H9 (cell line): ENCODE results near the gene IQGAP2. TPM values are rescaled to one million over a fixed set of nuclear protein-coding genes. Genes with fewer than 3 reads are reported as not detected.

Source experiments
- DNase-seq: peaks from one replicate; pipeline ENCODE4 v3.0.0-alpha.2; 2017
- H2AFZ ChIP-seq: one replicate; pipeline ENCODE4 v1.6.1; 2013; ENCODE audit warnings: mild to moderate bottlenecking, low read length, control low read depth, moderate library complexity
- H2AK5ac ChIP-seq: 2 replicates; pipeline ENCODE4 v1.6.1; 2013; ENCODE audit warnings: low read length, control low read depth, mixed read lengths; ENCODE audit not compliant: insufficient read length
- H2BK120ac ChIP-seq: one replicate; pipeline ENCODE4 v1.6.1; 2013; ENCODE audit warnings: low read depth, mild to moderate bottlenecking, low read length, control low read depth, inconsistent platforms; ENCODE audit not compliant: poor library complexity, severe bottlenecking
- H2BK12ac ChIP-seq: 2 replicates; pipeline ENCODE4 v1.6.1; 2013; ENCODE audit warnings: low read length, control low read depth, mixed read lengths, low read depth; ENCODE audit not compliant: insufficient read length
- H2BK15ac ChIP-seq: 2 replicates; pipeline ENCODE4 v1.6.1; 2013; ENCODE audit warnings: low read depth, low read length, control low read depth
- H2BK20ac ChIP-seq: one replicate; pipeline ENCODE4 v1.6.1; 2013; ENCODE audit warnings: low read depth, mild to moderate bottlenecking, low read length, control low read depth, inconsistent platforms; ENCODE audit not compliant: poor library complexity, severe bottlenecking
- H2BK5ac ChIP-seq: 2 replicates; pipeline ENCODE4 v1.6.1; 2013; ENCODE audit warnings: low read length, control low read depth, mixed read lengths; ENCODE audit not compliant: insufficient read length
- H3K14ac ChIP-seq: 2 replicates; pipeline ENCODE4 v1.6.1; 2013; ENCODE audit warnings: low read length, control low read depth; ENCODE audit not compliant: insufficient read depth
- H3K18ac ChIP-seq: 2 replicates; pipeline ENCODE4 v1.6.1; 2013; ENCODE audit warnings: low read depth, mild to moderate bottlenecking, mixed read lengths, low read length, control low read depth; ENCODE audit not compliant: insufficient read length
- H3K23ac ChIP-seq: 2 replicates; pipeline ENCODE4 v1.6.1; 2013; ENCODE audit warnings: low read length, control low read depth, mixed read lengths, low read depth; ENCODE audit not compliant: insufficient read length
- H3K23me2 ChIP-seq: 2 replicates; pipeline ENCODE4 v1.6.1; 2013; ENCODE audit warnings: low read depth, mild to moderate bottlenecking, mixed read lengths, low read length, control low read depth; ENCODE audit not compliant: insufficient read length, poor library complexity, severe bottlenecking
- H3K27ac ChIP-seq: 2 replicates; pipeline ENCODE4 v1.5.1; 2013; ENCODE audit warnings: low read length, control low read depth, mixed read lengths, low read depth; ENCODE audit not compliant: insufficient read length
- H3K27me3 ChIP-seq: 2 replicates; pipeline ENCODE4 v1.6.1; 2013; ENCODE audit warnings: low read length, control low read depth, inconsistent platforms; ENCODE audit not compliant: insufficient read depth
- H3K4ac ChIP-seq: 2 replicates; pipeline ENCODE4 v1.6.1; 2013; ENCODE audit warnings: low read depth, mild to moderate bottlenecking, control low read depth, inconsistent platforms, low read length, moderate library complexity
- H3K4me1 ChIP-seq: 2 replicates; pipeline ENCODE4 v1.6.1; 2013; ENCODE audit warnings: low read length, control low read depth, inconsistent platforms; ENCODE audit not compliant: insufficient read depth
- H3K4me2 ChIP-seq: 2 replicates; pipeline ENCODE4 v1.6.1; 2013; ENCODE audit warnings: low read length, control low read depth, mixed read lengths; ENCODE audit not compliant: insufficient read length, insufficient read depth
- H3K56ac ChIP-seq: 2 replicates; pipeline ENCODE4 v1.6.1; 2013; ENCODE audit warnings: low read depth, mild to moderate bottlenecking, mixed read lengths, low read length, control low read depth; ENCODE audit not compliant: insufficient read length
- H3K79me1 ChIP-seq: 2 replicates; pipeline ENCODE4 v1.6.1; 2013; ENCODE audit warnings: low read depth, mild to moderate bottlenecking, moderate library complexity, low read length, control low read depth, inconsistent platforms; ENCODE audit not compliant: insufficient read depth, poor library complexity, severe bottlenecking
- H3K79me2 ChIP-seq: 2 replicates; pipeline ENCODE4 v1.6.1; 2013; ENCODE audit warnings: low read length, control low read depth, inconsistent platforms; ENCODE audit not compliant: insufficient read depth
- H3K9ac ChIP-seq: 2 replicates; pipeline ENCODE4 v1.6.1; 2013; ENCODE audit warnings: low read length, control low read depth, mixed read lengths; ENCODE audit not compliant: insufficient read length; ENCODE audit errors: extremely low read depth
- H3K9me3 ChIP-seq: one replicate; pipeline ENCODE4 v1.6.1; 2013; ENCODE audit warnings: low read depth, low read length, inconsistent platforms; ENCODE audit not compliant: control insufficient read depth
- H3T11ph ChIP-seq: one replicate; pipeline ENCODE4 v1.6.1; 2013; ENCODE audit warnings: mild to moderate bottlenecking, low read length, control low read depth, inconsistent platforms
- H4K20me1 ChIP-seq: one replicate; pipeline ENCODE4 v1.6.1; 2013; ENCODE audit not compliant: control insufficient read depth, insufficient read length, insufficient read depth
- H4K5ac ChIP-seq: 2 replicates; pipeline ENCODE4 v1.6.1; 2013; ENCODE audit warnings: low read depth, mild to moderate bottlenecking, mixed read lengths, low read length, control low read depth; ENCODE audit not compliant: insufficient read length
- H4K8ac ChIP-seq: replicated peaks from 2 replicates; pipeline ENCODE4 v1.6.1; 2013; ENCODE audit warnings: low read length, control low read depth, mixed read lengths, low read depth; ENCODE audit not compliant: insufficient read length
- H4K91ac ChIP-seq: 2 replicates; pipeline ENCODE4 v1.6.1; 2013; ENCODE audit warnings: low read depth, mild to moderate bottlenecking, moderate library complexity, mixed read lengths, low read length, control low read depth; ENCODE audit not compliant: insufficient read length
- H3K27ac Mint-ChIP-seq, 3 experiments: 2 replicates in 2 of 3; 3 replicates in 1 of 3; pipeline ENCODE4 v1.8.0; 2020 to 2021; ENCODE audit warnings: mixed read lengths in 3 of 3, mild to moderate bottlenecking in 1 of 3, moderate library complexity in 1 of 3
- H3K27me3 Mint-ChIP-seq: 2 replicates; pipeline ENCODE4 v1.8.0; 2021; ENCODE audit warnings: low read depth, mild to moderate bottlenecking, moderate library complexity, mixed read lengths
- H3K36me3 Mint-ChIP-seq, 3 experiments: 2 replicates in 2 of 3; 3 replicates in 1 of 3; pipeline ENCODE4 v1.8.0; 2020 to 2021; ENCODE audit warnings: low read depth in 3 of 3, mixed read lengths in 3 of 3; ENCODE audit not compliant: insufficient read depth in 1 of 3
- H3K4me1 Mint-ChIP-seq, 2 experiments: 2 replicates each; pipeline ENCODE4 v1.8.0; 2020; ENCODE audit warnings: mixed read lengths in 2 of 2
- H3K4me3 Mint-ChIP-seq, 2 experiments: 2 replicates in 1 of 2; 3 replicates in 1 of 2; pipeline ENCODE4 v1.8.0; 2020 to 2021; ENCODE audit warnings: mild to moderate bottlenecking in 2 of 2, mixed read lengths in 2 of 2, moderate library complexity in 1 of 2
- H3K9me3 Mint-ChIP-seq, 2 experiments: 2 replicates in 1 of 2; 3 replicates in 1 of 2; pipeline ENCODE4 v1.8.0; 2020; ENCODE audit warnings: mild to moderate bottlenecking in 2 of 2, mixed read lengths in 2 of 2, moderate library complexity in 1 of 2
- WGBS: extraction: QIAGEN DNeasy Blood & Tissue Kit; methylation state at CpG from one replicate; pipeline ENCODE4 v1.1.7; 2013; ENCODE audit warnings: missing lambda C conversion rate, low lambda C conversion rate, mixed read lengths; ENCODE audit not compliant: insufficient read length; ENCODE audit errors: extremely low coverage; 5-methylcytosine and 5-hydroxymethylcytosine counted together
- total RNA-seq: library from RNA; stranded (reverse); gene quantifications from 2 replicates; pipeline ENCODE4 v1.2.1, GENCODE V29; 2021
- TF ChIP-seq, protein P1 (sequence below): fragments of 200-600 bp; sonication (generic); conservative IDR thresholded peaks from 3 replicates; pipeline ENCODE4 v1.8.0; 2021; ENCODE audit warnings: antibody characterized with exemption, mild to moderate bottlenecking

IQGAP2 gene
- total RNA-seq, 1 experiment from 2014 or later, result 22.5 TPM

DNA sequence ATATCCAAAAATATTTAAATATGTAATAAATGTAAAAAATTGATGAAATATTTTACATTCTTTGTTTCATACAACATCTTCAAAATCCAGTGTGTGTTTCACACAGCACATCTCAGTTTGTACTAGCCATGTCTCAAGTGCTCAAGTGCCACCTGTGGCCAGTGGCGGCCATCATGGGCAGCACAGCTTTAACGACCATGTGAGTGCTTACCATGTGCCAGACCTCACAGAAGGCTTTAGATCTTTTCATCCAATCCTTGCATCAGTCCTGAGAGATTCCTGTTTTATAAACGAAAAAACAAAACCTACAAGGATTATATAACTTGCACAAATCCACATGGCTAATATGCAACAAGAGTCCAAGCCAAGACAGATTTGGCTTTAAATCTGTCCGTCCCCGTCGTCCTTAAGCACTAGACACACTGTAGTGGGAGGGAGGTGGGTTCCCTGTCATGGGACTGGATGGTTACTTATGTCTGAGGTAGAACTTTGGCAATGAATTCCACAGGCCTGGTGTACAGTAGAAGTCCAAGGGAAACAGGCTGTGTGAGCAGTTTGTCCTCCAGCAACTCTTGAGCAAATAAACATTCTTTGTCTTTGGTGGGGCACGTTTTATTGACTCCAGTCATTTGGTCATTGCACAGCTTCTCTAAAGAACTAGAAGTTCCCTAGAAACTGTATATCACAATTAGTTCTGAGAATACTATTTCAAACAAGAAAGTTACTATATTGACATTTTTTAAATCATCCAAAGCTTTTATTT lies 287.8 kb downstream of the IQGAP2 start:
- H3K9me3 ChIP-seq, result no peaks in the 10 kb centered on the region
- H3K23me2 ChIP-seq, result no peaks in the 10 kb centered on the region
- no peak overlapping the region for H2AFZ ChIP-seq
- H3K27ac ChIP-seq, result no peak overlapping the region
- Mint-ChIP-seq H3K27me3 (no peaks in the 10 kb centered on the region), H3K36me3 (peaks cover 0 to 10% (median 3%) of the 10 kb centered on the region in 3 experiments; a peak in 4 of 7 replicates), H3K4me3 (no peak overlapping the region), H3K9me3 (no peaks in the 10 kb centered on the region), H3K27ac (no peak overlapping the region), H3K4me1 (no peaks in the 10 kb centered on the region)
- H4K8ac ChIP-seq, result no peak overlapping the region
- no peak overlapping the region for H2BK120ac ChIP-seq
- H2BK5ac ChIP-seq, result no peak overlapping the region
- H2BK20ac ChIP-seq, result no peak overlapping the region
- H2AK5ac ChIP-seq, result no peak overlapping the region
- no peak overlapping the region for H3K56ac ChIP-seq
- no peaks in the 10 kb centered on the region for H4K20me1 ChIP-seq
- H4K5ac ChIP-seq, result no peak overlapping the region
- TF ChIP-seq, protein P1, sequence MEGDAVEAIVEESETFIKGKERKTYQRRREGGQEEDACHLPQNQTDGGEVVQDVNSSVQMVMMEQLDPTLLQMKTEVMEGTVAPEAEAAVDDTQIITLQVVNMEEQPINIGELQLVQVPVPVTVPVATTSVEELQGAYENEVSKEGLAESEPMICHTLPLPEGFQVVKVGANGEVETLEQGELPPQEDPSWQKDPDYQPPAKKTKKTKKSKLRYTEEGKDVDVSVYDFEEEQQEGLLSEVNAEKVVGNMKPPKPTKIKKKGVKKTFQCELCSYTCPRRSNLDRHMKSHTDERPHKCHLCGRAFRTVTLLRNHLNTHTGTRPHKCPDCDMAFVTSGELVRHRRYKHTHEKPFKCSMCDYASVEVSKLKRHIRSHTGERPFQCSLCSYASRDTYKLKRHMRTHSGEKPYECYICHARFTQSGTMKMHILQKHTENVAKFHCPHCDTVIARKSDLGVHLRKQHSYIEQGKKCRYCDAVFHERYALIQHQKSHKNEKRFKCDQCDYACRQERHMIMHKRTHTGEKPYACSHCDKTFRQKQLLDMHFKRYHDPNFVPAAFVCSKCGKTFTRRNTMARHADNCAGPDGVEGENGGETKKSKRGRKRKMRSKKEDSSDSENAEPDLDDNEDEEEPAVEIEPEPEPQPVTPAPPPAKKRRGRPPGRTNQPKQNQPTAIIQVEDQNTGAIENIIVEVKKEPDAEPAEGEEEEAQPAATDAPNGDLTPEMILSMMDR, result no peak
- H3K4ac ChIP-seq, result no peak overlapping the region
- no peak overlapping the region for H3K4me2 ChIP-seq
- no peaks in the 10 kb centered on the region for H3K79me1 ChIP-seq
- no CpG with 5 or more reads among the region's 7 CpGs for WGBS
- H4K91ac ChIP-seq, result no peak overlapping the region
- H2BK12ac ChIP-seq, result no peak overlapping the region
- H3K18ac ChIP-seq, result no peak overlapping the region
- DNase-seq, result no peak
- H3K9ac ChIP-seq, result no peak overlapping the region
- no peak overlapping the region for H3K14ac ChIP-seq
- no peak overlapping the region for H2BK15ac ChIP-seq
- H3K4me1 ChIP-seq, result no peaks in the 10 kb centered on the region
- no peak overlapping the region for H3T11ph ChIP-seq
- no peak overlapping the region for H3K23ac ChIP-seq
- H3K79me2 ChIP-seq, result no peaks in the 10 kb centered on the region
- H3K27me3 ChIP-seq, result no peaks in the 10 kb centered on the region
